ENCODE measurements around the gene DNASE1L1.

DNASE1L1 gene

DNA sequence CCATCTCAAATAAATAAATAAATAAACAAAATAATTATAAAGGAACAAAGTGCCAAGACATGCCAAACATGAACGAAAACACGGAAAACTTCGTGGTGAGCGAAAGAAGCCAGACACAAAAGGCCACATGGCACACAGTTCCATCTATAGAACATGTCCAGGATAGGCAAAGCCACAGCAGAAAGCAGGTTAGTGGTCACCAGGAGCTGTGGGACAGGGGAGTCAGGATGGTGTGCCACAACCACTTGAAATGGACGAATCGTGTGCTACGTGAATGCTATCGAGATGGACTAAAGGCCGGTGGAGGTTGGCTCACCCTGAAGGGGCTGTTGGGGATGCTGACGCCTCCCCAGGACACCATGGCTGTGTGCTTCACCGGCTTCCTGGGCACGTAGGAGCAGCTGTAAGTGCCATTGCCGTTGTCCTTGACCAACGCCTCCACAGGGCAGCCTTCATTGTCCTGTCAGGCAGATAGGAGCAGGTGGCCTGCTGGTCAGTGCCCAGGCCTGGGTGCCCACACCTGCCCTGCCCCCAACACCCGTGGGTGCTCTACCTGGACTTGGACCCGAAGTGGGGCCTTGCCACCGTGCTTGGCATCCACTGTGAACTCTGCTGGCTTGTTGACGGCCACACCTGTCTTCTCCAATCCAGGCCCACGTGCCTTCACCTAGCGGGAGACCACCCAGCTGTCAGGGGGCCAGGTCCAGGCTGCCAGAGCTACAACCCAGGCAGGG lies 45.2 kb downstream of the DNASE1L1 start:
- Mint-ChIP-seq H3K36me3 (ENCODE audit: low read depth) (peaks cover 17% of the 10 kb centered on the region), H3K27ac (no peak overlapping the region), H3K9me3 (no peaks in the 10 kb centered on the region), H3K4me1 (ENCODE audit: low read depth) (peaks cover 14% of the 10 kb centered on the region), H3K4me3 (no peak overlapping the region), H3K27me3 (ENCODE audit: low read depth) (no peaks in the 10 kb centered on the region)

DNA sequence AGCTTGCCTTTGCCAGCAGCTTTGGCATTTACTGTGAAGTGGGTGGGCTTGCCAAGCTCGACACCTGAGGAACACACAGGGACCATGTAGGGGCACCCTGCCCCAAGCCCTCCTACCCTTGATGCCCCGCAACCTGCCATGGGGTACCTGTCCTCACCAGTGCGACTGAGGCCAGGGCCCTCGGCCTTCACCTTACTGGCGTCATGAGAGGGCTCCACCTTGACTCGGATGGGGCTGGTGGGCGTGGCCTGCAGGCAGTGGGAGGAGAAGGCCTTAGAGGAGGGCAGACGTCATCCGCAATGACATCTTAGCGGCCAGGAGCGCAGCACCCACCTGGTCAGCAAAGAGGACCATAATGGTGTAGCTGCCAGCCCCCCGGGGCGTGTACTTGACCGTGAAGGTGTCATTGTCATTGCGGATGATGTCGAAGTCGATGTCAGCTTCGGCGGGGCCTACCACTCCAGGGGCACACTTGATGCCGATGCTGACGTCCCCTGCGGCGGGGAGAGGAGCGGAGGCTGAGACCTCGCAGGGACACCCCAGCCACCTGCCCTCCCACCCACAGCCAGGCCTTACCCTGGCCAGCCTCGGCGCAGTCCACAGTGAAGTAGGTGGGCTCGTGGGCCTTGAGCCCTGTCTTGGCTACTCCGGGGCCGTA lies 46.8 kb downstream of the DNASE1L1 start:
- Mint-ChIP-seq H3K9me3 (no peaks in the 10 kb centered on the region), H3K27ac (no peak overlapping the region), H3K27me3 (ENCODE audit: low read depth) (no peaks in the 10 kb centered on the region), H3K36me3 (ENCODE audit: low read depth) (peaks cover 17% of the 10 kb centered on the region), H3K4me3 (no peak overlapping the region), H3K4me1 (ENCODE audit: low read depth) (peaks cover 9% of the 10 kb centered on the region)

DNA sequence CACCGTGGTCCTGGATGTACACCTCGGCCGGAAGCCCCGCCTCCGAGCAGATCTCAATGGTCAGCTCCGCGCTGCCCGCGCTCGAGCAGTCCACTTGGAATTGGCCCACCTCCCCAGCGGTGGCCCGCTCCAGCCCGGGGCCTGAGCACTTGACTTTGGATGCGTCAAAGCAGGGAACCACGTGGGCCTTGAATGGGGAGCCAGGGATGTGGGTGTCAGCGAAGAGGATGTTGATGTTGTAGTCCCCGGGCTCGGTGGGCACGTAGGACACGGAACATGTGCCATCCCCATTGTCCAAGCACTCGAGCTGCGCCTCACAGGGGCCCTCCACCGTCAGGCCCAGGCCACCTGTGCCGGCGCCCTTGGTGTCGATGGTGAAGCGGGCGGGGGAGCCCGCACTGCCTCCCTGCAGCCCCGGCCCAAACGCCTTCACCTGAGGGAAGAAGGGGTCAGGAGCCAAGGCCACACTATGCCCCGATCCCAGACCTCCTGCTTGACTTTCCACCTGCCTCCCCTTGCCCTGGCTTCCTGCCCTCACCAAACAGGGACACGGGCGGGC lies 48.8 kb downstream of the DNASE1L1 start:
- Mint-ChIP-seq H3K27me3 (ENCODE audit: low read depth) (no peaks in the 10 kb centered on the region), H3K36me3 (ENCODE audit: low read depth) (peaks cover 13% of the 10 kb centered on the region), H3K4me3 (no peak overlapping the region), H3K4me1 (ENCODE audit: low read depth) (peaks cover 7% of the 10 kb centered on the region), H3K27ac (no peak overlapping the region), H3K9me3 (no peaks in the 10 kb centered on the region)

DNA sequence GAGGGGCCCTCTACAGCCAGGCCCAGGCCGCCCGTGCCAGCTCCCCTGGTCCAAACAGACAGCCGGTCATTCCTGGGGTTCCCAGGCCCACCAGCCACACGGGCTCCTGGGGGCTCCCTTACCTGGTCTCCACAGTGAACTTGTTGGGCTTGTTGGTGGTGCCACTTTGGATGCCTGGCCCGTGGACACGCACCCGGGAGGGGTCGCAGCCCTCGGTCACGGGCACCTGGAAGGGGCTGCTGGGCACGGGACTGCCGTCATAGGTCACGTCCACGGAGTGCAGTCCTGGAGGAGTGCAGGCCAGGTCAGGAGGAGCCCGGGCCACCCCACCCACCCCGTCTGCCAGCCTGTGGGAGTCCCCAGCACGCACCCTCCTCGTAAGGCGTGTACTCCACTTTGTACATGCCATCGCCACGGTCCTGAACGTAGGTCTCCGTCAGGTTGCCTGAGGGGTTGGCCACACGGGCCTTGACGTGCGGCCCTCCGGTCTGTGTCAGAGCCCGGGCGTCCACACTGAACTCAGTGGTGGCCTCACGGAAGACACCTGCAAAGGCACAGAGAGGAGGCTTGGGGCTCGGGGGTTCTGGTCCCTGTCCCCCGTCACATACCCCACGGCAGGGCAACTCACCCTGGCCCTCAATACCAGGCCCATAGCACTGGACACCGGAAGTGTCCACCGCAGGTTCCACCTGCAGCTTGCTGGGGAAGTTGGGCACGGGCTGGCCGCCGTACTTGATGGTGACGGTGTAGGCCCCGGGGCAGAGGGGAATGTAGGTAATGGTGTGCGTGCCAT lies 49.5 kb downstream of the DNASE1L1 start:
- H3K27ac Mint-ChIP-seq, result no peak overlapping the region
- no peaks in the 10 kb centered on the region for H3K27me3 Mint-ChIP-seq (ENCODE audit: low read depth)
- peaks cover 4% of the 10 kb centered on the region for H3K4me1 Mint-ChIP-seq (ENCODE audit: low read depth)
- H3K36me3 Mint-ChIP-seq (ENCODE audit: low read depth), result peaks cover 10% of the 10 kb centered on the region
- H3K9me3 Mint-ChIP-seq, result no peaks in the 10 kb centered on the region
- no peak overlapping the region for H3K4me3 Mint-ChIP-seq

DNA sequence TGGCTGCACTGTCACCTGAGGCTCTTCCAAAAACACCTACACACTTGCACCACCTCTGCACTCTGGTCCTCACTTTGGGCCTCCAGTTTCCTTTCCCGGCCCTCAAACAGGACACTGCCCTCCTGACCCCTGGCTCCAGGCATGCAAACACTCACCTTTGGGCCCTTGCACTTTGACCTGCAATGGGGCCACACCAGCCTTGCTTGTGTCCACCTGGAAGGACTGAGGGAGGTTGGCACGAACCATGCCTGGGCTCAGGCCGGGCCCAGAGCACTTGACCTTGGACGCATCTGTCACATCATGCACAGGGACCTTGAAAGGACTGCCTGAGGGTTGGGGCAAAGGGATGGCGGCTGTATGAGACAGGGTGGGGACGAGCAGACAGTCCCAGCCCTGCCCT lies 50.2 kb downstream of the DNASE1L1 start:
- peaks cover 4% of the 10 kb centered on the region for H3K4me1 Mint-ChIP-seq (ENCODE audit: low read depth)
- peaks cover 8% of the 10 kb centered on the region for H3K36me3 Mint-ChIP-seq (ENCODE audit: low read depth)
- H3K4me3 Mint-ChIP-seq, result no peak overlapping the region
- H3K9me3 Mint-ChIP-seq, result no peaks in the 10 kb centered on the region
- H3K27ac Mint-ChIP-seq, result no peak overlapping the region
- H3K27me3 Mint-ChIP-seq (ENCODE audit: low read depth), result no peaks in the 10 kb centered on the region

DNA sequence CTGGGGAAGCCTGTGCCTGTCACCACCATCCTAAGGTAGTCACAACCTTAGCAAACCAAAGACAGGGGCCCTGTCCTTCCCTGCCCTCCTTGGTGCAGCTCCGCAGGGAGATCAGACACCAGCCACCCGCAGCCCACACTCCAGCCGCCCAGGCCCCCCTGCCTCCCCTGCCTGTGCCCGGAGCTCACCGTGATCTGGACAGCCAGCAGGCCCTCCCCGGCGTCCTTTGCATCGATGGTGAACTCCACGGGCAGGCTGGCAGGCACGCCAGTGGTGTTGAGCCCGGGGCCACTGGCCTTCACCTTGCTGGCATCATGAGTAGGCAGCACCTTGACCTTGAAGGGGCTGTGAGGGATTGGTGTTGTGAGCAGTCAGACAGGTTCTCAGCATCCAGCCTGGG lies 51.0 kb downstream of the DNASE1L1 start:
- Mint-ChIP-seq H3K27me3 (ENCODE audit: low read depth) (no peaks in the 10 kb centered on the region), H3K36me3 (ENCODE audit: low read depth) (peaks cover 8% of the 10 kb centered on the region)

DNA sequence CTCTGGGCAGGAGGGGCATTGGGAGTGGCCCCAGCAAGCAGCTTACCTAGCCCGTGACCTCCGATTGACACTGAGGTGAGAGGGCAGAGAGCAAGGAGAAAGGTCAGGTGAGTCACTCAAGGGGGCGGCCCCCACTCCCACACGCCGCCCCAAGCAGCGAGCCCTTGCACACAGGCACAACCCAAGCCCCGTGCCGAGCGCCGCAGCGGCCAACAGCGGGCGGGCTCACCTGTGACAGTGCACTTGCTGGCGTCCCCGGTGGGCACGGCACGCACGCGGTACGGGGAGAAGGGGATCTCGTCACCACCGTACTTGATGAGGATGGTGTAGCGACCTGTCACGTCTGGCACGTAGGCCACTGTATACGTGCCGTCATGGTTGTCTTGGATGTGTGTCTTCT lies 51.8 kb downstream of the DNASE1L1 start:
- peaks cover 8% of the 10 kb centered on the region for H3K36me3 Mint-ChIP-seq (ENCODE audit: low read depth)

More for the DNA sequence above, 51.0 kb downstream of the DNASE1L1 start:
- H3K9me3 Mint-ChIP-seq, result no peaks in the 10 kb centered on the region
- no peak overlapping the region for H3K27ac Mint-ChIP-seq
- peaks cover 2% of the 10 kb centered on the region for H3K4me1 Mint-ChIP-seq (ENCODE audit: low read depth)
- H3K4me3 Mint-ChIP-seq, result no peak overlapping the region

DNA sequence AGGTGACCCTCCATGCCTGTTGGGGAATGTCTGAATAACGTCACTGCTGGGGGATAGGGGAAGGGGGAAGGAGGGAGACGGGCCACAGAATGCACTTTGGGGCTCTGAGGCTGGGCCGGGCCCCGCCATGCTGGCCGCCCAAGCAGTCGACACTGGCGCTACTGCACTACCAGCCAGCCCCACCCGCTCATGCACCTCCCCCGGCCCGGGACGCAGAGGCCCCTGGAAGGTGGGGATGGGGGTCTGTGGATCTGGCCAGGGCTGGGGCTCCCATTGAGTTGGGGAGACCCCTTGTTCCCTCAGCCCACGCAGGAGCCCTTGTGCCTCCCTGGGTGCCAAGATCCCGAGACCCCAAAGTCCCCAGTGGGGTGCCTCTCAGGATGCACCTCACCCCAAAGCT lies 52.5 kb downstream of the DNASE1L1 start:
- H3K9me3 Mint-ChIP-seq, result no peaks in the 10 kb centered on the region
- peaks cover 4% of the 10 kb centered on the region for H3K4me1 Mint-ChIP-seq (ENCODE audit: low read depth)
- H3K36me3 Mint-ChIP-seq (ENCODE audit: low read depth), result peaks cover 10% of the 10 kb centered on the region
- H3K27ac Mint-ChIP-seq, result no peak overlapping the region
- no peaks in the 10 kb centered on the region for H3K27me3 Mint-ChIP-seq (ENCODE audit: low read depth)
- H3K4me3 Mint-ChIP-seq, result no peak overlapping the region

More for the DNA sequence above, 51.8 kb downstream of the DNASE1L1 start:
- Mint-ChIP-seq H3K4me1 (ENCODE audit: low read depth) (peaks cover 2% of the 10 kb centered on the region), H3K27me3 (ENCODE audit: low read depth) (no peaks in the 10 kb centered on the region), H3K27ac (no peak overlapping the region), H3K9me3 (no peaks in the 10 kb centered on the region), H3K4me3 (no peak overlapping the region)

DNA sequence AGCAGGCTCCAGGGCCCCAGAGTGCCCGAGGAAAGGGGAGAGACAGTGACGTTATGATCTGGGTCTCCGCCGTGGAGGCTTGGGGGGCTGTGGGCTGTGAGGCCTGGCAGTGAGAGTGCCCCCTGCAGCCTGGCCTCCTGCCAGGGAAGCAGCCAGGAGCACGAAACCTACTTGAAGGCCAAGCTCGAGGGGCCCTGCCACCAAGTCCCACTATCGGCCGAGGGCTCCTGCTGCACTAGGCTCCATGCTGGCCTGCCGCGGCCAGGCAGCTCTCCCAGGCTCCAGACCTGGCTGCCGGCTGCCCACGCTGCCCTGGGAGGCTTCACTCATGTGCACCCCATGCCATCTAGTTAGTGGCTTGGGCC lies 53.3 kb downstream of the DNASE1L1 start:
- H3K4me1 Mint-ChIP-seq (ENCODE audit: low read depth), result peaks cover 4% of the 10 kb centered on the region
- no peak overlapping the region for H3K4me3 Mint-ChIP-seq
- no peaks in the 10 kb centered on the region for H3K9me3 Mint-ChIP-seq
- H3K27ac Mint-ChIP-seq, result no peak overlapping the region
- H3K36me3 Mint-ChIP-seq (ENCODE audit: low read depth), result peaks cover 11% of the 10 kb centered on the region
- H3K27me3 Mint-ChIP-seq (ENCODE audit: low read depth), result no peaks in the 10 kb centered on the region

DNA sequence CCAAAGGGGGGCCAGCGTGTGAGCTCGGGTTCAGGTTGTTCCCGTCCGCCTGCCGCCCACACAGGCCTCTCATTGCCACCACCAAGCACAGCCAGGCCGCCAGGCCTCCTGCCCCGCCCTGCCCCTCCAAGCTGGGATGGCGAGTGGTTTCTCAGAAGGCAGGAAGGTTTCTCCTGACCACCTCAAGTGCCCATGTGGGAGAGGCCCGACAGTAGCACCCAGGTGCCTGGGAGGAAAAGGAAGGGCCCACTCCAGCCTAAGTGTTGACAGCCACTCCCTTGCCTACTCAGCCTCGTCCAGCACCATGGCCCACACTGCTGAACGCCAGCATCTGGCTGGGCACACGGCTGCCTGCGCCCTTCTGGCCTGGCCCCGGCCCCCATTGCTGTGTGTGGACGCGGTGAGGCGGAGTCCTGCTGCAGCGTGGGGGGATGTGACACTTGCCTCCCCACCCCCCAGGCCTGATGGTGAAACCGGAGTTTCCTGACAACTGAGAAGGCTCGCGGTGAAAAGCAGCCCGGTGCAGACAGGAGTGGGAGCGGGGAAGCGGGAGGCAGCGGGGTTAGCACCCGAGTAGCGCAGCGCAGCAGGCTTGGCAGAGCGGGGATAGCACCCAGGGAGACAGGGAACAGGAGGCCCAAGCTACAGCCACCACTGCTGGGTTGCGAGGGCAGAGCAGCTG lies 53.8 kb downstream of the DNASE1L1 start:
- no peak overlapping the region for H3K4me3 Mint-ChIP-seq
- peaks cover 13% of the 10 kb centered on the region for H3K36me3 Mint-ChIP-seq (ENCODE audit: low read depth)
- no peak overlapping the region for H3K27ac Mint-ChIP-seq
- H3K9me3 Mint-ChIP-seq, result no peaks in the 10 kb centered on the region
- H3K4me1 Mint-ChIP-seq (ENCODE audit: low read depth), result peaks cover 4% of the 10 kb centered on the region
- H3K27me3 Mint-ChIP-seq (ENCODE audit: low read depth), result no peaks in the 10 kb centered on the region

DNA sequence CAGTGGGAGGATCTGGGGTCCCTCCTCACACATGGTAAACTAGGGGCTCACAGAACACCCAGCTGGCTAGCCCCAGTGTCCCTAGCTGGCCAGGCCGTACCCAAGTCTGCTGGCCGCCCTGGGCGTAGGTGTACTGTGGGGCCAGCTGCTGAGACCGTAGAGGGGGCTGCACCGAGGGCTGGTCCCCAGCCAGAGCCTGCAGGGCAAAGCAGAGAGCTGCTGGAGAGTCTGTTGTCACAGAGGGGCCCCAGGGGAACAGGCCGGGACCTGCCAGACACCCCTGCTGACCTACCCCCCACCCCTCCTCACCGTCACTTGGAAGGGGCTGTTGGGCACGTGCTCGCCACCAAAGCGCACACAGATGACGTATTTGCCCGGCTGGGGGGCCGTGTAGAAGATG lies 54.5 kb downstream of the DNASE1L1 start:
- Mint-ChIP-seq H3K9me3 (no peaks in the 10 kb centered on the region), H3K4me3 (no peak overlapping the region), H3K27me3 (ENCODE audit: low read depth) (no peaks in the 10 kb centered on the region), H3K36me3 (ENCODE audit: low read depth) (peaks cover 11% of the 10 kb centered on the region), H3K27ac (no peak overlapping the region), H3K4me1 (ENCODE audit: low read depth) (peaks cover 4% of the 10 kb centered on the region)

DNA sequence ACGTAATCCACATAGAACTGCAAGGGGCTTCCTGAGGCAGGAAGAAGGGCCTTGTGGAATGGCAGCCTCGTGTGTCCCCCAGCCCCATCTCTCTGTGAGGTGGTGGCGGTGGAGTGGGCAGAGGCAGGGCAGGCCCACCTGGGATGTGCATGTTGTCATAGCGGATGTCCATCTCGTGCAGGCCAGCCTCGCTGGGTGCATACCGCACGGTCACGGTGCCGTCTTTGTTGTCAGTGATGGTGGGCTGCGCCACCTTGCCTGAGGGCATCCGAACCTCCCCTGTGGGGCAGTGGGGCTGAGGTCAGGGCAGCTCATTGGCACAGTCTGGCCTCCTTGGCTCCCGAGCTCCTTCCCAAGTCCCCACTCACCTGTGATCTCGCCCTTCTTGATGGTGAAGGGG lies 55.0 kb downstream of the DNASE1L1 start:
- Mint-ChIP-seq H3K27me3 (ENCODE audit: low read depth) (no peaks in the 10 kb centered on the region), H3K36me3 (ENCODE audit: low read depth) (peaks cover 12% of the 10 kb centered on the region), H3K4me1 (ENCODE audit: low read depth) (peaks cover 4% of the 10 kb centered on the region), H3K4me3 (no peak overlapping the region), H3K9me3 (no peaks in the 10 kb centered on the region), H3K27ac (no peak overlapping the region)

DNA sequence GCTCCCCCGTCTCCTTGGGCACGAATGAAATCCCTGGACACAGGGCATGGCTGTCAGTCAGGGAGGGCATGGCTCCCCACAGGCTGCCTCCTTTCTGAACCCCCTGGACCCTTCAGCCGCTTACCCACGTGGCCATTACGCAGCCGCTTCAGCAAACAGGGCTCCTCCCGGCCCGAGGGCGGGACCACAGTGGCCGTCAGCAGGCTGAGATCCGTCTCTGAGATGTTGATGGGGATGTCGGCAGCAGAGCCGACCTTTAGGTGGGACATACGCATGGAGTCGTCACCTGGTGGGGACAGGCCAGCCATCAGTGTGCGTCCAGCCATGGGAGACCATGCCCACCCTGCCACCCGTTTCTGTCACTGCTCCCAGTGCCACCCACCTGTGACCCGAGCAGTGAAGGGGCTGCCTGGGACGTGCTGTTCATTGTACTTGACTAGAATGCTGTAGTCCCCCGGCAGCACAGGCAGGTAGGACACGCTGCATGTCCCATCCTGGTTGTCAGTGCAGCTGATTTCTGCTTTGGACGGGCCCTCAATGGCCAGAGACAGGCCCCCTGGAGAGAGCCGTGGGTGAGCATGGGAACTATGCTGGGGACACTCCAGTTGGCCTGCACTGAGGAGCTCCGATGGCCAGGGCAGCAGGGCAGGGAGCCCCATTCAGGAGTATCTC lies 55.7 kb downstream of the DNASE1L1 start:
- Mint-ChIP-seq H3K4me1 (ENCODE audit: low read depth) (peaks cover 3% of the 10 kb centered on the region), H3K27ac (no peak overlapping the region), H3K9me3 (no peaks in the 10 kb centered on the region), H3K4me3 (no peak overlapping the region), H3K27me3 (ENCODE audit: low read depth) (no peaks in the 10 kb centered on the region), H3K36me3 (ENCODE audit: low read depth) (peaks cover 9% of the 10 kb centered on the region)

DNA sequence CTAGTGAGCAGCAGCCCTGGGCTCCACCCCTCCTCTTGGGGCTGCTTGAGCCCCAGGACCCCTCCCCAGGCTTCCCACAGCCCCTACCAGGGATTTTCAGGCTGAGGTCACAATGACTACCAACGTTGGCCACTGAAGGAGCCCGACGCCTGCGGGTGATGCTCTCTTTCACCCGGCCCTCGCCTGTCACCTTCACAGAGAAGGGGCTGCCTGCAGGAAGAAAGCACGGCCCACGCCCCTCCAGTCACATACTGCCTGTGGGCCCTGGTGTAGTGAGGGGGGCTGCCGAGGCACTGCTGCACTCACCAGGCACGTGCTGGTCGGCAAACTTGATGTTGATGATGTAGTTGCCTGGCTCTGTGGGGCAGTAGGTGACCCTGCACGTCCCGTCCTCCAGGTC lies 56.6 kb downstream of the DNASE1L1 start:
- Mint-ChIP-seq H3K27ac (no peak overlapping the region), H3K4me3 (no peak overlapping the region)

More for the DNA sequence above, 56.6 kb downstream of the DNASE1L1 start:
- Mint-ChIP-seq H3K27me3 (ENCODE audit: low read depth) (no peaks in the 10 kb centered on the region), H3K9me3 (no peaks in the 10 kb centered on the region), H3K36me3 (ENCODE audit: low read depth) (peaks cover 13% of the 10 kb centered on the region), H3K4me1 (ENCODE audit: low read depth) (peaks cover 6% of the 10 kb centered on the region)

Data from T-helper 1 cell treated with Interleukin-12 subunit alpha and Interleukin-12 subunit beta and Interleukin-4 antibody, amounts not matched to agents 30 μg/mL and 1 μg/mL, for 36 hours (primary cell).